Body of pancreas (tissue), 4 donors: ENCODE measurements around the gene IKZF1.

Source experiments
- CTCF ChIP-seq, 7 experiments: fragments of 450-650 bp in 4 of 7; fragments of 200-600 bp in 3 of 7; sonication (generic) in 3 of 7; IDR thresholded peaks; one replicate each; pipeline ENCODE4 v1.5.1; 2016 to 2019; ENCODE audit warnings: antibody characterized with exemption in 7 of 7
- POLR2A ChIP-seq, 3 donors: fragments of 450-650 bp; IDR thresholded peaks; one replicate each; pipeline ENCODE4 v1.6.1; 2016; ENCODE audit warnings: antibody characterized with exemption in 3 of 3, mild to moderate bottlenecking in 2 of 3

GRCh38 chr7:50379082-50379481 lies 74.6 kb downstream of the IKZF1 start:
- TF ChIP-seq CTCF (IDR thresholded peaks at IDR 0.05) (no peak), POLR2A (IDR thresholded peaks at IDR 0.05) (no peak)
